ENCODE data around the gene GEMIN7.
A peak's percentile ranks its signal among the peaks of the same experiment; 100 is the strongest.

The GEMIN7 gene

GRCh38 chr19:45079063-45079910 is at the start of gene GEMIN7:
GEMIN7 (plus strand) TSS chr19:45079260; CDS start chr19:45090115, 10,855 bp downstream.
- FAIRE-seq (no peak), DNase-seq (ENCODE audit: insufficient read length, low spot score) (peak; percentile 67)
- peak; percentile 57 for TF ChIP-seq POLR2A (IDR thresholded peaks at IDR 0.05; ENCODE audit: low read depth, low read length)

- FAIRE-seq: no peak
Observed at GRCh38 chr19:45030825-45031224, 48.2 kb upstream of the GEMIN7 start.

GRCh38 chr19:45032421-45032820 is 46.6 kb upstream of the GEMIN7 start:
- DNase-seq (ENCODE audit: insufficient read length, low spot score) (no peak), FAIRE-seq (no peak)
- no peak for TF ChIP-seq POLR2A (IDR thresholded peaks at IDR 0.05; ENCODE audit: low read depth, low read length)

More at GRCh38 chr19:45030825-45031224, 48.2 kb upstream of the GEMIN7 start:
- no peak for DNase-seq (ENCODE audit: insufficient read length, low spot score)
- no peak for TF ChIP-seq POLR2A (IDR thresholded peaks at IDR 0.05; ENCODE audit: low read depth, low read length)

- DNase-seq (ENCODE audit: insufficient read length, low spot score) (no peak), FAIRE-seq (no peak)
- no peak for TF ChIP-seq POLR2A (IDR thresholded peaks at IDR 0.05; ENCODE audit: low read depth, low read length)
Observed at GRCh38 chr19:45035755-45036154, 43.3 kb upstream of the GEMIN7 start.

- FAIRE-seq: no peak
- no peak for TF ChIP-seq POLR2A (IDR thresholded peaks at IDR 0.05; ENCODE audit: low read depth, low read length)
- DNase-seq (ENCODE audit: insufficient read length, low spot score): no peak
Observed at GRCh38 chr19:45037393-45038169, 41.5 kb upstream of the GEMIN7 start.

- no peak for FAIRE-seq
- peak; percentile 73 for TF ChIP-seq POLR2A (IDR thresholded peaks at IDR 0.05; ENCODE audit: low read depth, low read length)
- peak; percentile 73 for DNase-seq (ENCODE audit: insufficient read length, low spot score)
Observed at GRCh38 chr19:45038931-45039893, 39.8 kb upstream of the GEMIN7 start, which contains the start of gene CLASRP. CLASRP (plus strand) TSS chr19:45039045; CDS start chr19:45040213, 1,168 bp downstream.

- no peak for FAIRE-seq
- TF ChIP-seq POLR2A (IDR thresholded peaks at IDR 0.05; ENCODE audit: low read depth, low read length): no peak
- no peak for DNase-seq (ENCODE audit: insufficient read length, low spot score)
Observed at GRCh38 chr19:45040059-45040771, 38.8 kb upstream of the GEMIN7 start.

- TF ChIP-seq POLR2A (IDR thresholded peaks at IDR 0.05; ENCODE audit: low read depth, low read length): no peak
- no peak for FAIRE-seq
- no peak for DNase-seq (ENCODE audit: insufficient read length, low spot score)
Observed at GRCh38 chr19:45041125-45041524, 37.9 kb upstream of the GEMIN7 start.

GRCh38 chr19:45045671-45046353 is 33.2 kb upstream of the GEMIN7 start:
- TF ChIP-seq POLR2A (IDR thresholded peaks at IDR 0.05; ENCODE audit: low read depth, low read length): no peak
- FAIRE-seq (no peak), DNase-seq (ENCODE audit: insufficient read length, low spot score) (no peak)

- FAIRE-seq (no peak), DNase-seq (ENCODE audit: insufficient read length, low spot score) (no peak)
- no peak for TF ChIP-seq POLR2A (IDR thresholded peaks at IDR 0.05; ENCODE audit: low read depth, low read length)
Observed at GRCh38 chr19:45046355-45046754, 32.7 kb upstream of the GEMIN7 start.

GRCh38 chr19:45047188-45047797 is 31.8 kb upstream of the GEMIN7 start:
- no peak for TF ChIP-seq POLR2A (IDR thresholded peaks at IDR 0.05; ENCODE audit: low read depth, low read length)
- DNase-seq (ENCODE audit: insufficient read length, low spot score) (no peak), FAIRE-seq (no peak)

All from H54 (cell line).